Measurements from ENCODE around the gene PYCR2.

- no peak for TF ChIP-seq CTCF (IDR thresholded peaks at IDR 0.05)
- TF ChIP-seq POLR2A (IDR thresholded peaks at IDR 0.05) = no peak
Measured at GRCh38 chr1:225871359-225872074, 52.5 kb downstream of the PYCR2 start.
